Retinal pigment epithelial cell (primary cell): ENCODE measurements around the gene SH3PXD2B.
"Not testable (repeated sequence)": the region's sequence is repeated elsewhere in the genome, so short reads cannot be mapped to it uniquely, and the experiment has no call there.

Experiments used
- DNase-seq: peaks from one replicate; pipeline ENCODE4 v3.0.0-alpha.2; 2010; ENCODE audit warnings: low read depth
- H3K4me3 ChIP-seq: 2 replicates; pipeline ENCODE4 v1.5.1; 2011; ENCODE audit warnings: mild to moderate bottlenecking, low read length, control low read depth, moderate library complexity
- TF ChIP-seq, protein P1 (sequence below): conservative IDR thresholded peaks from 2 replicates; pipeline ENCODE4 v1.5.1; 2011; ENCODE audit warnings: low read depth, low read length, control low read depth, inconsistent platforms

The SH3PXD2B gene

DNA sequence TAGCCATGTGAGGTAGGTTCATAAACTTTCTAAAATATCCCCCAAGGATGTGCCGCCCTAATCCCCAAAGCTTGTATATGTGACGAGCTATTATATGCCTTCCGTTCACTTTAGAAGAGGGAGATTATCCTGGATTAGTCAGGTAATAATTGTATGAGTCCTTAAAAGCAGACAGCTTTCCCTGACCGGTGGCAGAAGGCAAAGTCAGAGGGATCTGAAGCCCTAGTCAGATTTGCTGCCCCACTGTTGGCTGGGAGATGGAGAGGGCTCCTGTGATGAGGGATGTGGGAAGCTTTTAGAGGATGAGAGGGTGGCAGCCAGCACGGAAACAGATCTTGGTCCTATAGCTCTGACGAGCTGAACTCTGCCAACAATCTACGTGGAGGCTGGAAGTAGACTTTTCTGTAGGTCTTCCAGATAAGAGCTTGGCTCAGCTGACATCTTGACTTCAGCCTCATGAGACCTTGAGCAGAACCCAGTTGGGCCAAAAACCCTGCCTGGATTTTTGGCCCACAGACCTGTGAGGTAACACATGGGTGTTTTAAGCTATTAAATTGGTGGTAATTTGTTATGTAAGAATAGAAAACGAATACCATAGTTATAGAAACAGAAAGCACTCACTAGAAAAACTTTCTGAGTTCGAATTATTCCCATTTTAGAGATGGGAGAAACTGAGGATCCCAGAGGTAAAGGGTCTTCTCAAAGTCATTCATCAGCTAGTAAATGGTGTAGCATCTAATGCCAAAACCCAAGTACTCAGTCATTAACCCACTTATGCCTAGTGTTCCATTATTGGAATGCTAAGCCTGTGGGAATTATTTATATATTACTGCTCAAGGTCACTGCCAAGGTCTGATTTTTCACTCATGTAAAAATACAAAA lies 48.9 kb downstream of the SH3PXD2B start:
- no peak overlapping the region for H3K4me3 ChIP-seq
- no peak for DNase-seq
- TF ChIP-seq, protein P1, sequence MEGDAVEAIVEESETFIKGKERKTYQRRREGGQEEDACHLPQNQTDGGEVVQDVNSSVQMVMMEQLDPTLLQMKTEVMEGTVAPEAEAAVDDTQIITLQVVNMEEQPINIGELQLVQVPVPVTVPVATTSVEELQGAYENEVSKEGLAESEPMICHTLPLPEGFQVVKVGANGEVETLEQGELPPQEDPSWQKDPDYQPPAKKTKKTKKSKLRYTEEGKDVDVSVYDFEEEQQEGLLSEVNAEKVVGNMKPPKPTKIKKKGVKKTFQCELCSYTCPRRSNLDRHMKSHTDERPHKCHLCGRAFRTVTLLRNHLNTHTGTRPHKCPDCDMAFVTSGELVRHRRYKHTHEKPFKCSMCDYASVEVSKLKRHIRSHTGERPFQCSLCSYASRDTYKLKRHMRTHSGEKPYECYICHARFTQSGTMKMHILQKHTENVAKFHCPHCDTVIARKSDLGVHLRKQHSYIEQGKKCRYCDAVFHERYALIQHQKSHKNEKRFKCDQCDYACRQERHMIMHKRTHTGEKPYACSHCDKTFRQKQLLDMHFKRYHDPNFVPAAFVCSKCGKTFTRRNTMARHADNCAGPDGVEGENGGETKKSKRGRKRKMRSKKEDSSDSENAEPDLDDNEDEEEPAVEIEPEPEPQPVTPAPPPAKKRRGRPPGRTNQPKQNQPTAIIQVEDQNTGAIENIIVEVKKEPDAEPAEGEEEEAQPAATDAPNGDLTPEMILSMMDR = no peak

DNA sequence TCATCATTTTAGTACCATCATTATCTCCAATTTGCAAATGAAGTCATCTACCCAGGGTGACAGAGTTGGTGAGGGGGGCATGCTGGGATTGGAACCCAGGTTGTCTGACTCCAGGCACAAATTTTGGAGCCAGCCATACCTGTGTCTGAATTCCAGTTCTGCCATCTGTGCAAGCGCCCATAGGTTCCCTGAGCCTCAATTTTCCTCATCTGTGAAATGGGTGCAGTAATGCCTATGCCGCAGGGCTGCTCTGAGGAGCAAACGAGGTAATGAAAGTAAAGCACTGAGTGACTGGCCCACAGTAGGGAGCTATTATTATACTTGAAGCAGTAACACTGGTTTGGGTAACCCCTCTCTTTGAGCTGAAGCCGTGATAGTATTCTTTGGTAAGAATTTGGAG lies 49.6 kb downstream of the SH3PXD2B start:
- TF ChIP-seq, protein P1 = no peak
- no peak for DNase-seq
- H3K4me3 ChIP-seq = no peak overlapping the region

DNA sequence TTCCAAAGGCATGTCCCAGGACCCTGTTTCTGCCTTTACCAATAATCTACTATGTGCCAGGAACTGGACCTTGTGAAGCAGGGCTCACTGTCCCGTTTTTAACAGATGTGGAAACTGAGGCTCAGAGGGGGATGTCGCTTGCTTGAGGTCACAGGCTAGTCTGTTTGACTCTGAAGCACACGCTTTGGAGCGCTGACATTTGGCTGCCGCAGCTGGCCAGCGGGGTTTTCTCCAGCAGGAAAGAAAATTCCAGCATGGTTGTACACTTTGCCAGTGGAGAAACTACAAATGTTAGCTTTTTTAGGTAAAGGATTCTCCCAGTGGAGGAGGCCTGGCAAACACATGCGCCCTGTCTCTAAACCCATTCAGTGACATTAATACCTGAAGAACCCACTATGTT lies 50.5 kb downstream of the SH3PXD2B start:
- no peak overlapping the region for H3K4me3 ChIP-seq
- TF ChIP-seq, protein P1 = no peak
- no peak for DNase-seq

DNA sequence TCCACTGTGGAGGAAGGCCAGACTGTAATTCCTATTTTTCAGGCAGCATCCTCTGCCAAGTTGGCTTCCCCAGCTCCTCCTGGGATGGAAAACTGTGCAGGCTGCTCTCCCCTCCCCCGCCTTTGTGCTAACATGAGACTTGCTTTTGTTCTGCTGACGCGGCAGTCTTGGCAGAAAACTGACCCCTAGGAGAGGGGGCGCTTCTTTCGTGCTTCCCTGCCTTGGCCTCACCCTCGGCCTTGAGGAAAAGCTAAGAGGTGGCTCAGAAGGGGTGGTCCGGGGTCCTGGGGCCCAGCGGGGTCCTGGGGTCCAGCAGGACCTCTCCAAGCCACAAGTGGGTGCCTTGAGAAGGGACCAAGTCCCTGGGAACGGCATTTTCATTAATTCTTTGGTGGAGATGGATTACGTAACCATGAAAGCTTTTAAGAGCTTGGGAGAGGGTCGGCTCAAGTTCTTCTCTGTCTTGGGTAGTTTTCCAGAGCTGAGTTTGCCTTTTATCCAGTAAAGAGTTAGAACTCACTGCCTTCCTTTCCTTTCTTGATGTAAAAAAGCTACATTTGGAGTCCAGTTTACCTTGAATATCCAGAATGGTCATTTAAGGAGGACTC lies 51.0 kb downstream of the SH3PXD2B start:
- H3K4me3 ChIP-seq = no peak overlapping the region
- DNase-seq = peak; percentile 50
- TF ChIP-seq, protein P1 = no peak

DNA sequence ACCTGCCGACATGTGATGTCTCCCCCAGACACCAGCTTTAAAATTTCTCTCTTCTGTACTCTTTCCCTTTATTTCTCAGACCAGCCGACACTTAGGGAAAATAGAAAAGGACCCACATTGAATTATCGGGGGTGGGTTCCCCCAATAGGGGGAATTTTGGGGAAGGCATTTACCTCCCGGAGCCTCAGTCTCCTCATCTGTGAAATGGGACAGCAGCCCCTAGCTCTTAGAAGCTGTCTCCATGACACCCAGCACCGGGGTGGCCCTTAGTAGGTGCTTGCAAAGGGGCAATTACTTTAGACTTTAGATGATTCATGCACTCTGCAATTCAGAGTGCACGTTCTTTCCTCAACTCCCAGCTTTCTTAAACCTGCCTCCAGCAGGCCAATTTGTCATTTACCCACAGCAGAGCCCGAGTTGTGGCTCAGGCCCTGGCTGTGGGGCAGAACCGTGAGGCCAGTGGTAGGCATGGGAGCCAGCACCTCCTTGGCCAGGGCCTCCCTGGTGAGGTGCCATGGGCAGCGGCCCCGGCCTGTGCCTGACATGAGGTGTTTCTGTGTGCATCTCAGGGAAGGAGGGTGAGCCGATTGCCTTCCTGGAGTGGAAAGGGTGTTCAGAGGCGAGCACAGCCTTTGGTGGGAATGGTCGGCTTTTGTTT lies 51.7 kb downstream of the SH3PXD2B start:
- no peak overlapping the region for H3K4me3 ChIP-seq
- DNase-seq = no peak
- TF ChIP-seq, protein P1 = no peak

DNA sequence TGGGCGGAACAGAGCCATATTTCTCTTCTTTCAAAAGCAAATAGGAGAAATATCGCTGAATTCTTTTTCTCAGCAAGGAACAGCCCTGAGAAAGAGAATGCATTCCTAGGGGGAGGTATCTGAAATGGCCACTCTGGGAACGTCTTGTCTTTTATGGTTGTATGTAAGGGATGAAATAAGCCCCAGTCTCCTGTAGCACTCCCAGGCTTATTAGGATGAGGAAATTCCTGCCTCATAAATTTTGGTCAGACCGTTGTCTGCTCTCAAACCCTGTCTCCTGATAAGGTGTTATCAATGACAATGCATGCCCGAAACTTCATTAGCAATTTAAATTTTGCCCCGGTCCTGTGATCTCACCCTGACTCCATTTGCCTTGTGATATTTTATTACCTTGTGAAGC lies 52.3 kb downstream of the SH3PXD2B start:
- not testable (repeated sequence) for H3K4me3 ChIP-seq, DNase-seq

DNA sequence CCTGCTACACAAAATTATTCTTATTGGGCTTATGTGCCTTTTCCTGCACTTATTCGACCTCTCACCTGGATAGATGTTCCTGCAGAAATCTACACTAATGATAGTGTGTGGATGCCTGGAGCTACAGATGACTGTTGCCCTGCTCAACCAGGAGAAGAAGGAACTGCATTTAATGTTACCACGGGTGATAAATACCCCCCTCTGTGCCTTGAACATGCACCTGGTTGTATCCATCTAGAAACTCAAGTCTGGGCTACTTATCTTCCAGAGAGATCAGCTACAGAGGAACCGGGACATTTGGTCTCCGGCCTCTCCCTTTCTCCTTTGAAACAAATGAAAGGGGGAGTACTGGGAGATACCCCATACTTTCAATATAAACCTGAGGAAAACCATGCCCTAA lies 54.5 kb downstream of the SH3PXD2B start:
- TF ChIP-seq, protein P1 = no peak
- H3K4me3 ChIP-seq = no peak overlapping the region

More for the DNA sequence above, 54.5 kb downstream of the SH3PXD2B start:
- no peak for DNase-seq
